GM12878 (cell line): ENCODE measurements around the gene BRAT1. TPM values are rescaled to one million over a fixed set of nuclear protein-coding genes. Genes with fewer than 3 reads are reported as not detected.

Source experiments
- ATAC-seq: fragments of 200-7000 bp; cut with Tn5 transposase; 3 replicates; pipeline ENCODE4 v1.9.1; 2020; ENCODE audit warnings: mild to moderate bottlenecking, moderate library complexity
- BruUV-seq: library from RNA; stranded (reverse); fragments of 400-500 nt; replicated peaks from 2 replicates; lab custom pipeline; 2021; lab: Mats Ljungman, UMichigan
- CTCF ChIA-PET: fragments of 300-600 bp; sonication (Branson Sonifier 250); formaldehyde crosslinking; extraction: SDS; loops from one replicate; lab custom pipeline; 2021; ENCODE audit warnings: inconsistent platforms; lab: Yijun Ruan, JAX
- POLR2A ChIA-PET: fragments of 350-600 bp; formaldehyde crosslinking; extraction: SDS; loops from one replicate; lab custom pipeline; 2021; ENCODE audit warnings: inconsistent platforms; lab: Charles Lee
- RAD21 ChIA-PET: fragments of 300-600 bp; sonication (Branson Sonifier 250); formaldehyde crosslinking; loops from one replicate; lab custom pipeline; 2023; ENCODE audit warnings: antibody characterized with exemption; ENCODE audit not compliant: unreplicated experiment; lab: Charles Lee
- SMC1A ChIA-PET: fragments of 300-600 bp; sonication (Branson Sonifier 250); formaldehyde crosslinking; loops from one replicate; lab custom pipeline; 2023; ENCODE audit not compliant: unreplicated experiment, uncharacterized antibody; lab: Charles Lee
- DNase-seq: peaks from one replicate; pipeline ENCODE4 v3.0.0-alpha.2; 2011; ENCODE audit warnings: low read depth, low spot score
- FAIRE-seq: peaks from 3 replicates; lab custom pipeline; 2011; peaks lifted over from hg19 to GRCh38; lab: Jason Lieb, UNC
- H2AFZ ChIP-seq: 2 replicates; pipeline ENCODE4 v1.6.0; 2011; ENCODE audit warnings: low read depth, low read length, control low read depth; ENCODE audit not compliant: control insufficient read depth
- H3K27ac ChIP-seq: 2 replicates; pipeline ENCODE4 v1.5.1; 2011; ENCODE audit warnings: control low read depth; ENCODE audit not compliant: control insufficient read depth, insufficient read depth
- H3K27me3 ChIP-seq, 2 experiments: replicated peaks in 1 of 2; 2 replicates each; pipeline versions ENCODE4 v1.6.0 to v1.6.1; 2011; ENCODE audit warnings: low read length in 1 of 2; ENCODE audit not compliant: control insufficient read depth in 2 of 2, insufficient read depth in 2 of 2
- H3K36me3 ChIP-seq, 2 experiments: 2 replicates each; pipeline ENCODE4 v1.5.1; 2011; ENCODE audit warnings: low read length in 1 of 2; ENCODE audit not compliant: control insufficient read depth in 2 of 2, insufficient read depth in 2 of 2
- H3K4me1 ChIP-seq: 2 replicates; pipeline ENCODE4 v1.6.1; 2011; ENCODE audit warnings: mild to moderate bottlenecking, low read length, moderate library complexity, mixed read lengths; ENCODE audit not compliant: control insufficient read depth, insufficient read depth
- H3K4me2 ChIP-seq: 2 replicates; pipeline ENCODE4 v1.6.0; 2011; ENCODE audit warnings: control low read depth; ENCODE audit not compliant: control insufficient read depth, insufficient read depth
- H3K4me3 ChIP-seq: fragments of 200-600 bp; sonication (generic); 2 replicates; pipeline ENCODE4 v1.5.1; 2016
- H3K79me2 ChIP-seq: 2 replicates; pipeline ENCODE4 v1.6.0; 2011; ENCODE audit warnings: low read length; ENCODE audit not compliant: control insufficient read depth, insufficient read depth
- H3K9ac ChIP-seq: 2 replicates; pipeline ENCODE4 v1.8.0; 2011; ENCODE audit warnings: low read length, control low read depth, mixed read lengths; ENCODE audit not compliant: control insufficient read depth, insufficient read depth
- H3K9me3 ChIP-seq: replicated peaks from 3 replicates; pipeline ENCODE4 v1.5.1; 2011; ENCODE audit warnings: mild to moderate bottlenecking, low read length; ENCODE audit not compliant: control insufficient read depth, insufficient read depth
- H4K20me1 ChIP-seq: 2 replicates; pipeline ENCODE4 v1.6.0; 2011; ENCODE audit not compliant: control insufficient read depth, insufficient read depth
- CBX3 ChIP-seq: fragments of 200-600 bp; sonication (generic); IDR thresholded peaks from 2 replicates; pipeline ENCODE4 v1.6.1; 2016; ENCODE audit warnings: low read depth, borderline replicate concordance
- CHD1 ChIP-seq: IDR thresholded peaks from 2 replicates; pipeline ENCODE4 v1.6.1; 2012; ENCODE audit warnings: low read depth, low read length, improper control_type of control experiment
- CHD2 ChIP-seq: IDR thresholded peaks from 2 replicates; pipeline ENCODE4 v1.6.1; 2011; ENCODE audit warnings: low read depth, low read length, improper control_type of control experiment, borderline replicate concordance
- DPF2 ChIP-seq: fragments of 450-650 bp; IDR thresholded peaks from 2 replicates; pipeline ENCODE4 v1.6.1; 2017; ENCODE audit warnings: mild to moderate bottlenecking
- ESRRA ChIP-seq: IDR thresholded peaks from 2 replicates; pipeline ENCODE4 v1.6.1; 2012; ENCODE audit warnings: mild to moderate bottlenecking, low read length, improper control_type of control experiment
- ETV6 ChIP-seq, 2 experiments: fragments of 450-650 bp in 1 of 2; IDR thresholded peaks in 1 of 2; conservative IDR thresholded peaks in 1 of 2; 2 replicates each; pipeline ENCODE4 v1.6.1; 2014; ENCODE audit warnings: antibody characterized with exemption in 1 of 2, borderline replicate concordance in 1 of 2, low read depth in 1 of 2, mild to moderate bottlenecking in 1 of 2, moderate library complexity in 1 of 2
- GATAD2B ChIP-seq: fragments of 450-650 bp; conservative IDR thresholded peaks from 2 replicates; pipeline ENCODE4 v1.6.1; 2017; ENCODE audit warnings: low read depth, mild to moderate bottlenecking, moderate library complexity
- NFYA ChIP-seq: IDR thresholded peaks from 2 replicates; pipeline ENCODE4 v1.6.1; 2011; ENCODE audit warnings: low read depth, mild to moderate bottlenecking, low read length, improper control_type of control experiment, borderline replicate concordance
- PML ChIP-seq: IDR thresholded peaks from 2 replicates; pipeline ENCODE4 v1.6.1; 2012; ENCODE audit warnings: low read length, inconsistent platforms
- SIN3A ChIP-seq: IDR thresholded peaks from 2 replicates; pipeline ENCODE4 v1.6.1; 2012; ENCODE audit warnings: low read depth, low read length, improper control_type of control experiment
- SMAD1 ChIP-seq: fragments of 450-650 bp; IDR thresholded peaks from 2 replicates; pipeline ENCODE4 v1.6.1; 2018; ENCODE audit warnings: mild to moderate bottlenecking, low read depth; ENCODE audit not compliant: partially characterized antibody
- SRF ChIP-seq, 2 experiments: IDR thresholded peaks; 2 replicates each; pipeline ENCODE4 v1.6.1; 2011; ENCODE audit warnings: low read depth in 2 of 2, low read length in 2 of 2, mild to moderate bottlenecking in 1 of 2, moderate library complexity in 1 of 2
- STAT1 ChIP-seq: fragments of 450-650 bp; conservative IDR thresholded peaks from 2 replicates; pipeline ENCODE4 v1.6.1; 2014; ENCODE audit warnings: antibody characterized with exemption, mild to moderate bottlenecking
- TCF7 ChIP-seq: IDR thresholded peaks from 2 replicates; pipeline ENCODE4 v1.6.1; 2014; ENCODE audit warnings: antibody characterized with exemption, borderline replicate concordance
- ZBTB4 ChIP-seq: fragments of 450-650 bp; formaldehyde crosslinking; IDR thresholded peaks from 2 replicates; pipeline ENCODE4 v1.4.0; 2022; ENCODE audit warnings: mild to moderate bottlenecking, moderate library complexity
- ZNF274 ChIP-seq: IDR thresholded peaks from one replicate; pipeline ENCODE4 v1.8.0; 2011; ENCODE audit not compliant: insufficient read length, insufficient read depth
- ZNF622 ChIP-seq: fragments of 450-650 bp; IDR thresholded peaks from 2 replicates; pipeline ENCODE4 v1.6.1; 2017; ENCODE audit warnings: mild to moderate bottlenecking, inconsistent platforms
- WGBS: methylation state at CpG from one replicate; pipeline ENCODE4 v1.1.6; 2016; ENCODE audit warnings: low lambda C conversion rate; ENCODE audit not compliant: insufficient replicate concordance, insufficient coverage; ENCODE audit errors: missing lambda C conversion rate; 5-methylcytosine and 5-hydroxymethylcytosine counted together
- in situ Hi-C: fragments of 300-500 bp; cut with MboI; formaldehyde crosslinking; loops from 9 replicates; pipeline ENCODE4 v1.14.3; 2018; ENCODE audit warnings: mixed read lengths
- intact Hi-C: fragments of 100-400 bp; cut with micrococcal nuclease; formaldehyde crosslinking; loops from one replicate; pipeline ENCODE4 v1.14.2; 2022; ENCODE audit not compliant: unreplicated experiment
- polyA plus RNA-seq, 11 experiments: library from polyadenylated mRNA; depleted of rRNA in 4 of 11; unstranded in 6 of 11; stranded (reverse) in 5 of 11; fragments of >200 nt; fragmentation: Nextera tagmentation in 4 of 11; fragmentation: Illumina TruSeq in 1 of 11; extraction: Ambion mirVana in 4 of 11; extraction: Trizol in 1 of 11; gene quantifications; 1 replicate in 1 of 11; 2 replicates in 10 of 11; pipeline versions ENCODE4 v1.2.1 to v1.2.3, GENCODE V29; 2011 to 2016; ENCODE audit warnings: inconsistent platforms in 2 of 11, missing spikeins in 2 of 11, low read depth in 1 of 11
- total RNA-seq, 4 experiments: library from RNA; depleted of rRNA in 3 of 4; stranded (reverse); fragments of >200 nt in 3 of 4; fragmentation: Illumina TruSeq in 1 of 4; extraction: Trizol in 1 of 4; gene quantifications; 2 replicates each; pipeline versions ENCODE4 v1.2.1 to v1.2.3, GENCODE V29; 2013 to 2021

BRAT1 gene
- total and polyA plus RNA-seq, 10 of the 15 experiments (the other 5 are each of a cell fraction or from before 2014, with no cell fraction given): 0.13 to 53.3 (median 16.0) TPM

DNA sequence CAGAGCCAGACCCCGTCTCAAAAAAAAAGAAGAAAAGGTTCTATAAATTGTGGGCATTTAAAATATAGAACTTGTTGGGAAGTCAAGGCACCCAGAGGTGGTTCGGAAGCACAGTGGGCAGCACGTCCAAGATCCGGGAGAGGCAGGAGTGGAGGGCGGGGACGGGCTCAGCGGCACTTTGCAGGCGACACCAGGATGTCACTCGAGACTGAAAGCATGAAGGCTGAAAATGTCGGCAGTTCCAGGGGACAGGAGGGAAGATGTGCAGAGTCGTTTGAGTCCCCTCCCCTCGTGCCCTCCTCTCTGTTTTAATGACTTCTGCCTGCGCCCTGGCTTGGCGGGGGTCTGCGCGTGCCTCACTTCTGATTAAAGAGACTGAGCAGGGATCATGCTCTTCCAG is 34.0 kb upstream of the BRAT1 start (continued):
- TF ChIP-seq ZBTB4 (CRISPR knock-in tag): no peak

DNA sequence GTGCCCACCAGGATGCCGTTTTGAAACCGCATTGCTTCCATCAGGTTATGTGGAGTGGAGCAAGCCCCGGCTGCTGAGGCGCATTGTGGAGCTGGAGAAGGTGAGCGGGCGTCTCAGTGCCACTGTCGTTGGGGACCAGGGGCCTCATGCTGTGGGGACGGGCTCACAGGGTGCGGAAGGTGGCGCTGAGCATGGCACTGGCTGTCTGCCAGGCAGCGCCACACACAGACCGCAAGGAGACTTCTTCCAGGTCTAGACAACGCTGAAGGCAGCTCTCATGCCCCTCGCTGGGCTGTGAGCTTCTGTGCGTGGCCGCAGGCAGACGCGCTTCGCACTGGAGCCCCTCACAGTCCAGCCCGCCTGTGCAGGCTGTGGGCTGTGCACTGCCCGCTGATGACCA is 32.5 kb upstream of the BRAT1 start:
- Histone ChIP-seq H3K9me3 (no peaks in the 10 kb centered on the region), H3K9ac (no peak overlapping the region), H3K36me3 (peaks cover 1 to 3% of the 10 kb centered on the region in 2 experiments; a peak in 2 of 4 replicates), H3K4me3 (no peak overlapping the region), H3K4me2 (no peak overlapping the region), H4K20me1 (no peaks in the 10 kb centered on the region), H3K27ac (no peak overlapping the region), H2AFZ (no peak overlapping the region), H3K27me3 (no peaks in the 10 kb centered on the region), H3K79me2 (no peaks in the 10 kb centered on the region), H3K4me1 (no peaks in the 10 kb centered on the region)
- in situ Hi-C loops (no loop called here), intact Hi-C loops (no loop called here)
- FAIRE-seq (no peak), DNase-seq (no peak), ATAC-seq (no peak)
- ChIA-PET SMC1A (no interaction called here), RAD21 (no interaction called here), CTCF (no interaction called here), POLR2A (no interaction called here)
- WGBS: 94% methylated on average over 19 of the region's 21 CpGs
- TF ChIP-seq ETV6 (conservative IDR thresholded peaks at IDR 0.05 in 1 of 2, IDR thresholded peaks at IDR 0.05 in 1 of 2; ENCODE audit: borderline replicate concordance in 1 of 2, low read depth in 1 of 2): no peak
- TF ChIP-seq PML: no peak
- no peak for TF ChIP-seq CHD1
- no peak for TF ChIP-seq STAT1
- no peak for TF ChIP-seq GATAD2B
- TF ChIP-seq TCF7: no peak
- no peak for TF ChIP-seq SMAD1
- TF ChIP-seq SIN3A: no peak
- no peak for TF ChIP-seq NFYA
- no peak for TF ChIP-seq ESRRA
- no peak for TF ChIP-seq CBX3
- no peak for TF ChIP-seq CHD2
- TF ChIP-seq DPF2: no peak
- no peak for TF ChIP-seq SRF (IDR thresholded peaks at IDR 0.05; ENCODE audit: low read depth in 2 of 2, low read length in 2 of 2)
- TF ChIP-seq ZNF274: no peak
- TF ChIP-seq ZNF622: no peak
- BruUV-seq: no TSS peak
